K562 (cell line): ENCODE measurements around the gene PATL2. TPM values are rescaled to one million over a fixed set of nuclear protein-coding genes. Genes with fewer than 3 reads are reported as not detected.

Experiments used
- CBX5 ChIP-seq: IDR thresholded peaks from 2 replicates; pipeline ENCODE4 v1.6.1; 2014; ENCODE audit warnings: low read depth, borderline replicate concordance
- ETV1 ChIP-seq: fragments of 450-650 bp; conservative IDR thresholded peaks from 2 replicates; pipeline ENCODE4 v1.6.1; 2016; ENCODE audit warnings: missing genetic modification characterization, control low read depth, low read depth, missing compliant biosample characterization
- GABPB1 ChIP-seq: sonication (generic); formaldehyde crosslinking; IDR thresholded peaks from 2 replicates; pipeline ENCODE4 v1.8.0; 2022; ENCODE audit warnings: mild to moderate bottlenecking, missing genetic modification reagents
- IFI16 ChIP-seq: fragments of 250-450 bp; sonication (Bioruptor Pico); IDR thresholded peaks from 2 replicates; pipeline ENCODE4 v2.1.2; 2022; ENCODE audit warnings: mild to moderate bottlenecking, inconsistent platforms
- KAT2B ChIP-seq: IDR thresholded peaks from one replicate; pipeline ENCODE4 v1.6.1; 2012; ENCODE audit warnings: low read depth, mild to moderate bottlenecking, control low read depth, inconsistent platforms, low read length, moderate library complexity
- MEF2A ChIP-seq: IDR thresholded peaks from 2 replicates; pipeline ENCODE4 v1.6.1; 2011; ENCODE audit warnings: low read depth, mild to moderate bottlenecking, low read length, moderate library complexity; ENCODE audit not compliant: control insufficient read depth
- NFIC ChIP-seq: fragments of 450-650 bp; IDR thresholded peaks from 2 replicates; pipeline ENCODE4 v1.6.1; 2017; ENCODE audit warnings: mild to moderate bottlenecking, inconsistent platforms
- NRF1 ChIP-seq, 2 experiments: fragments of 450-650 bp; IDR thresholded peaks in 1 of 2; conservative IDR thresholded peaks in 1 of 2; 2 replicates each; pipeline ENCODE4 v1.6.1; 2014; ENCODE audit warnings: mild to moderate bottlenecking in 2 of 2
- PHB ChIP-seq: fragments of 250-450 bp; sonication (Bioruptor Pico); IDR thresholded peaks from 2 replicates; pipeline ENCODE4 v1.5.0; 2021
- PHF20 ChIP-seq: fragments of 450-650 bp; IDR thresholded peaks from 2 replicates; pipeline ENCODE4 v1.6.1; 2018; ENCODE audit not compliant: partially characterized antibody
- SP1 ChIP-seq: sonication (generic); formaldehyde crosslinking; IDR thresholded peaks from 2 replicates; pipeline ENCODE4 v1.8.1; 2022; ENCODE audit warnings: mild to moderate bottlenecking, missing genetic modification reagents
- THRAP3 ChIP-seq: fragments of 450-650 bp; IDR thresholded peaks from 2 replicates; pipeline ENCODE4 v1.6.1; 2016; ENCODE audit warnings: mild to moderate bottlenecking, inconsistent platforms, borderline replicate concordance
- ZFPM2 ChIP-seq: fragments of 250-450 bp; sonication (Bioruptor Pico); IDR thresholded peaks from 2 replicates; pipeline ENCODE4 v1.5.1; 2022; ENCODE audit warnings: mild to moderate bottlenecking
- polyA plus RNA-seq, 8 experiments: library from polyadenylated mRNA; depleted of rRNA in 4 of 8; stranded (reverse) in 5 of 8; unstranded in 3 of 8; fragments of >200 nt; fragmentation: Nextera tagmentation in 2 of 8; fragmentation: Illumina TruSeq in 1 of 8; extraction: Ambion mirVana in 2 of 8; extraction: Trizol in 1 of 8; gene quantifications; 2 replicates each; pipeline versions ENCODE4 v1.2.1 to v1.2.3, GENCODE V29; 2011 to 2014; ENCODE audit warnings: inconsistent platforms in 1 of 8, missing spikeins in 1 of 8
- total RNA-seq, 7 experiments: library from RNA; depleted of rRNA in 6 of 7; stranded (reverse); fragments of >200 nt in 6 of 7; fragmentation: Illumina TruSeq in 2 of 7; extraction: Trizol in 2 of 7; gene quantifications; 2 replicates each; pipeline versions ENCODE4 v1.2.1 to v1.2.3, GENCODE V29; 2011 to 2021; ENCODE audit warnings: low replicate concordance in 1 of 7
- TF ChIP-seq, protein P1 (sequence below): sonication (generic); formaldehyde crosslinking; IDR thresholded peaks from 2 replicates; pipeline ENCODE4 v1.8.0; 2022; ENCODE audit warnings: missing genetic modification reagents, mild to moderate bottlenecking, moderate library complexity, borderline replicate concordance

The PATL2 gene
- total and polyA plus RNA-seq, 9 of the 15 experiments (the other 6 are each of a cell fraction or from before 2014, with no cell fraction given) = 0.42 to 1.1 (median 0.86) TPM

DNA sequence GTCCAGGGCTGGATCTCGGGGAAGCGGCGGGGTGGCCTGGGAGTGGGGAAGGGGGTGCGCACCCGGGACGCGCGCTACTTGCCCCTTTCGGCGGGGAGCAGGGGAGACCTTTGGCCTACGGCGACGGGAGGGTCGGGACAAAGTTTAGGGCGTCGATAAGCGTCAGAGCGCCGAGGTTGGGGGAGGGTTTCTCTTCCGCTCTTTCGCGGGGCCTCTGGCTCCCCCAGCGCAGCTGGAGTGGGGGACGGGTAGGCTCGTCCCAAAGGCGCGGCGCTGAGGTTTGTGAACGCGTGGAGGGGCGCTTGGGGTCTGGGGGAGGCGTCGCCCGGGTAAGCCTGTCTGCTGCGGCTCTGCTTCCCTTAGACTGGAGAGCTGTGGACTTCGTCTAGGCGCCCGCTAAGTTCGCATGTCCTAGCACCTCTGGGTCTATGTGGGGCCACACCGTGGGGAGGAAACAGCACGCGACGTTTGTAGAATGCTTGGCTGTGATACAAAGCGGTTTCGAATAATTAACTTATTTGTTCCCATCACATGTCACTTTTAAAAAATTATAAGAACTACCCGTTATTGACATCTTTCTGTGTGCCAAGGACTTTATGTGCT, 721 bp upstream of the PATL2 start (continued):
- TF ChIP-seq NRF1 (conservative IDR thresholded peaks at IDR 0.05 in 1 of 2, IDR thresholded peaks at IDR 0.05 in 1 of 2) (0 out of 4 replicates have a peak, but pooled peaks of 1 of the 2 experiments have one; percentile 14), NFIC (peak; percentile 5; the same call in 1 of the 2 replicates), ZFPM2 (CRISPR knock-in tag) (0 out of 2 replicates have a peak, but pooled peaks have one; percentile 4), THRAP3 (no peak), SP1 (CRISPR knock-in tag) (peak; percentile 77), MEF2A (no peak), GABPB1 (CRISPR knock-in tag) (peak; percentile 78), KAT2B (no peak), CBX5 (no peak), PHF20 (peak; percentile 54), IFI16 (no peak), PHB (CRISPR knock-in tag) (0 out of 2 replicates have a peak, but pooled peaks have one; percentile 3), ETV1 (peak; percentile 62)
- TF ChIP-seq, protein P1, sequence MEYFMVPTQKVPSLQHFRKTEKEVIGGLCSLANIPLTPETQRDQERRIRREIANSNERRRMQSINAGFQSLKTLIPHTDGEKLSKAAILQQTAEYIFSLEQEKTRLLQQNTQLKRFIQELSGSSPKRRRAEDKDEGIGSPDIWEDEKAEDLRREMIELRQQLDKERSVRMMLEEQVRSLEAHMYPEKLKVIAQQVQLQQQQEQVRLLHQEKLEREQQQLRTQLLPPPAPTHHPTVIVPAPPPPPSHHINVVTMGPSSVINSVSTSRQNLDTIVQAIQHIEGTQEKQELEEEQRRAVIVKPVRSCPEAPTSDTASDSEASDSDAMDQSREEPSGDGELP = peak; percentile 78; the same call in 1 of the 2 replicates
- TF ChIP-seq, all 486 proteins: peak for 64
